HepG2 (cell line): Measurements from ENCODE around the gene TP73. TPM values are rescaled to one million over a fixed set of nuclear protein-coding genes. Genes with fewer than 3 reads are reported as not detected.
A peak's percentile ranks its signal among the peaks of the same experiment; 100 is the strongest.

ENCODE experiments used
- CREM ChIP-seq, 2 experiments: sonication (generic) in 1 of 2; formaldehyde crosslinking in 1 of 2; IDR thresholded peaks; 2 replicates each; pipeline versions ENCODE4 v1.4.0 to v1.6.1; 2016 to 2020; ENCODE audit warnings: antibody characterized with exemption in 1 of 2, mild to moderate bottlenecking in 1 of 2, missing genetic modification reagents in 1 of 2
- HMGA1 ChIP-seq: sonication (generic); formaldehyde crosslinking; conservative IDR thresholded peaks from 2 replicates; pipeline ENCODE4 v1.4.0; 2020; ENCODE audit warnings: missing genetic modification reagents
- MED13 ChIP-seq: sonication (generic); formaldehyde crosslinking; IDR thresholded peaks from 2 replicates; pipeline ENCODE4 v1.5.0; 2020; ENCODE audit warnings: missing genetic modification reagents
- MEIS1 ChIP-seq: sonication (generic); formaldehyde crosslinking; IDR thresholded peaks from 2 replicates; pipeline ENCODE4 v1.9.0; 2021; ENCODE audit warnings: mild to moderate bottlenecking, missing genetic modification reagents, moderate library complexity, borderline replicate concordance
- RCOR2 ChIP-seq: IDR thresholded peaks from 2 replicates; pipeline ENCODE4 v1.6.1; 2016; ENCODE audit warnings: missing biosample characterization, missing genetic modification reagents
- SIX4 ChIP-seq: sonication (generic); formaldehyde crosslinking; IDR thresholded peaks from 2 replicates; pipeline ENCODE4 v1.4.0; 2020; ENCODE audit warnings: missing genetic modification reagents
- SOX5 ChIP-seq: IDR thresholded peaks from 2 replicates; pipeline ENCODE4 v1.6.1; 2016; ENCODE audit warnings: borderline replicate concordance
- TBL1XR1 ChIP-seq: fragments of 150-350 bp; IDR thresholded peaks from 2 replicates; pipeline ENCODE4 v1.6.1; 2014; ENCODE audit warnings: borderline replicate concordance, low read length; ENCODE audit not compliant: partially characterized antibody
- TBX2 ChIP-seq: sonication (generic); formaldehyde crosslinking; IDR thresholded peaks from 2 replicates; pipeline ENCODE4 v1.5.0; 2020; ENCODE audit warnings: missing genetic modification reagents, mild to moderate bottlenecking, borderline replicate concordance
- XBP1 ChIP-seq: sonication (generic); formaldehyde crosslinking; IDR thresholded peaks from 2 replicates; pipeline ENCODE4 v1.5.0; 2020; ENCODE audit warnings: missing genetic modification reagents
- polyA plus RNA-seq, 8 experiments: library from polyadenylated mRNA; depleted of rRNA in 3 of 8; stranded (reverse) in 7 of 8; unstranded in 1 of 8; fragments of >200 nt; fragmentation: Illumina TruSeq in 4 of 8; extraction: Trizol in 4 of 8; gene quantifications; 2 replicates each; pipeline versions ENCODE4 v1.2.1 to v1.2.3, GENCODE V29; 2011 to 2016; ENCODE audit warnings: low read depth in 4 of 8, missing spikeins in 1 of 8, mixed read lengths in 1 of 8; ENCODE audit not compliant: insufficient read depth in 1 of 8
- total RNA-seq, 5 experiments: library from RNA; depleted of rRNA; stranded (reverse); fragments of >200 nt; fragmentation: Illumina TruSeq; extraction: Trizol; gene quantifications; 2 replicates each; pipeline ENCODE4 v1.2.3, GENCODE V29; 2016; ENCODE audit warnings: low read depth in 1 of 5
- TF ChIP-seq, protein P1 (sequence below): sonication (generic); formaldehyde crosslinking; IDR thresholded peaks from 2 replicates; pipeline ENCODE4 v1.5.1; 2020; ENCODE audit warnings: mild to moderate bottlenecking, missing genetic modification reagents, moderate library complexity
- TF ChIP-seq, protein P2 (sequence below): sonication (generic); formaldehyde crosslinking; IDR thresholded peaks from 2 replicates; pipeline ENCODE4 v1.5.1; 2020; ENCODE audit warnings: mild to moderate bottlenecking, missing genetic modification reagents, borderline replicate concordance
- TF ChIP-seq, protein P3 (sequence below): sonication (generic); formaldehyde crosslinking; IDR thresholded peaks from 2 replicates; pipeline ENCODE4 v1.5.0; 2020; ENCODE audit warnings: missing genetic modification reagents, mild to moderate bottlenecking, borderline replicate concordance
- TF ChIP-seq, protein P4 (sequence below): sonication (generic); formaldehyde crosslinking; conservative IDR thresholded peaks from 2 replicates; pipeline ENCODE4 v1.4.0; 2020; ENCODE audit warnings: missing genetic modification reagents
- TF ChIP-seq, protein P5 (sequence below): sonication (generic); formaldehyde crosslinking; IDR thresholded peaks from 2 replicates; pipeline ENCODE4 v1.9.0; 2022; ENCODE audit warnings: missing genetic modification reagents, mild to moderate bottlenecking, borderline replicate concordance

The TP73 gene
- total and polyA plus RNA-seq, 2 of the 13 experiments (the other 11 are each of a cell fraction or from before 2014, with no cell fraction given) = 0.49 to 1.1 TPM

DNA sequence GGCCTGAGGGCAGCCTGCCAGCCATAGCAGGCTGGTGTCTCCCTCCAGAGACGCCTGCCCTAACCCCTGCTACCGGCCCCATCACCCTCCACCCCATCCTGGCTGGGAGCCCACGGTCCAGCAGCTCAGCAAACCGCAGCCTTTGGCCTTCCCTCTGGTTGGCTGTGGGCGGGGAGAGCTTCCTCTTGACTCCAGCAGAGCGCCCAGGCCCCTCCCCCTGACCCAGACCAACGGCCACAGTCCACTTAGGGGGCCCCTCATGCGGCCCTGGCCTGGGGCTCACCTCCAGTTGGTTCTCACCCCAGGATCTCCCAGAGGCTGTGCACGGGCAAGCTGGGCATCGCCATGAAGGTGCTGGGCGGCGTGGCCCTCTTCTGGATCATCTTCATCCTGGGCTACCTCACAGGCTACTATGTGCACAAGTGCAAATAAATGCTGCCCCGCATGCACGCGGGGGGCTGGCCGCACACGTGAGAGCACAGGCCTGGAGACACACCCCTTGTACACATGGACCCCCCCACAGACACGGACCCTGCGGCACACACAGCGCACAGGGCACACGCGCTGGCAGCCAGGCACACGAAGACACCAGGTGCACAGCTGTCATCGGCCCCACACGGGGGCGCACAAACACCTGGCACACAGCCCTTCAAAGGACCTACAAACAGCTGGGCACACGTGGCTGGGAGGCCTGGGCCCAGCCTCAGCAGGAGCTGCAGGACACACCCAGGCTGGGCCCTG is 123.3 kb downstream of the TP73 start (continued):
- peak; percentile 51; the same call in 1 of the 2 replicates for TF ChIP-seq XBP1
- TF ChIP-seq RCOR2 = no peak
- no peak for TF ChIP-seq HMGA1 (CRISPR knock-in tag)
- TF ChIP-seq, protein P1, sequence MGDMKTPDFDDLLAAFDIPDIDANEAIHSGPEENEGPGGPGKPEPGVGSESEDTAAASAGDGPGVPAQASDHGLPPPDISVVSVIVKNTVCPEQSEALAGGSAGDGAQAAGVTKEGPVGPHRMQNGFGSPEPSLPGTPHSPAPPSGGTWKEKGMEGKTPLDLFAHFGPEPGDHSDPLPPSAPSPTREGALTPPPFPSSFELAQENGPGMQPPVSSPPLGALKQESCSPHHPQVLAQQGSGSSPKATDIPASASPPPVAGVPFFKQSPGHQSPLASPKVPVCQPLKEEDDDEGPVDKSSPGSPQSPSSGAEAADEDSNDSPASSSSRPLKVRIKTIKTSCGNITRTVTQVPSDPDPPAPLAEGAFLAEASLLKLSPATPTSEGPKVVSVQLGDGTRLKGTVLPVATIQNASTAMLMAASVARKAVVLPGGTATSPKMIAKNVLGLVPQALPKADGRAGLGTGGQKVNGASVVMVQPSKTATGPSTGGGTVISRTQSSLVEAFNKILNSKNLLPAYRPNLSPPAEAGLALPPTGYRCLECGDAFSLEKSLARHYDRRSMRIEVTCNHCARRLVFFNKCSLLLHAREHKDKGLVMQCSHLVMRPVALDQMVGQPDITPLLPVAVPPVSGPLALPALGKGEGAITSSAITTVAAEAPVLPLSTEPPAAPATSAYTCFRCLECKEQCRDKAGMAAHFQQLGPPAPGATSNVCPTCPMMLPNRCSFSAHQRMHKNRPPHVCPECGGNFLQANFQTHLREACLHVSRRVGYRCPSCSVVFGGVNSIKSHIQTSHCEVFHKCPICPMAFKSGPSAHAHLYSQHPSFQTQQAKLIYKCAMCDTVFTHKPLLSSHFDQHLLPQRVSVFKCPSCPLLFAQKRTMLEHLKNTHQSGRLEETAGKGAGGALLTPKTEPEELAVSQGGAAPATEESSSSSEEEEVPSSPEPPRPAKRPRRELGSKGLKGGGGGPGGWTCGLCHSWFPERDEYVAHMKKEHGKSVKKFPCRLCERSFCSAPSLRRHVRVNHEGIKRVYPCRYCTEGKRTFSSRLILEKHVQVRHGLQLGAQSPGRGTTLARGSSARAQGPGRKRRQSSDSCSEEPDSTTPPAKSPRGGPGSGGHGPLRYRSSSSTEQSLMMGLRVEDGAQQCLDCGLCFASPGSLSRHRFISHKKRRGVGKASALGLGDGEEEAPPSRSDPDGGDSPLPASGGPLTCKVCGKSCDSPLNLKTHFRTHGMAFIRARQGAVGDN (CRISPR knock-in tag) = peak; percentile 98
- TF ChIP-seq, protein P2, sequence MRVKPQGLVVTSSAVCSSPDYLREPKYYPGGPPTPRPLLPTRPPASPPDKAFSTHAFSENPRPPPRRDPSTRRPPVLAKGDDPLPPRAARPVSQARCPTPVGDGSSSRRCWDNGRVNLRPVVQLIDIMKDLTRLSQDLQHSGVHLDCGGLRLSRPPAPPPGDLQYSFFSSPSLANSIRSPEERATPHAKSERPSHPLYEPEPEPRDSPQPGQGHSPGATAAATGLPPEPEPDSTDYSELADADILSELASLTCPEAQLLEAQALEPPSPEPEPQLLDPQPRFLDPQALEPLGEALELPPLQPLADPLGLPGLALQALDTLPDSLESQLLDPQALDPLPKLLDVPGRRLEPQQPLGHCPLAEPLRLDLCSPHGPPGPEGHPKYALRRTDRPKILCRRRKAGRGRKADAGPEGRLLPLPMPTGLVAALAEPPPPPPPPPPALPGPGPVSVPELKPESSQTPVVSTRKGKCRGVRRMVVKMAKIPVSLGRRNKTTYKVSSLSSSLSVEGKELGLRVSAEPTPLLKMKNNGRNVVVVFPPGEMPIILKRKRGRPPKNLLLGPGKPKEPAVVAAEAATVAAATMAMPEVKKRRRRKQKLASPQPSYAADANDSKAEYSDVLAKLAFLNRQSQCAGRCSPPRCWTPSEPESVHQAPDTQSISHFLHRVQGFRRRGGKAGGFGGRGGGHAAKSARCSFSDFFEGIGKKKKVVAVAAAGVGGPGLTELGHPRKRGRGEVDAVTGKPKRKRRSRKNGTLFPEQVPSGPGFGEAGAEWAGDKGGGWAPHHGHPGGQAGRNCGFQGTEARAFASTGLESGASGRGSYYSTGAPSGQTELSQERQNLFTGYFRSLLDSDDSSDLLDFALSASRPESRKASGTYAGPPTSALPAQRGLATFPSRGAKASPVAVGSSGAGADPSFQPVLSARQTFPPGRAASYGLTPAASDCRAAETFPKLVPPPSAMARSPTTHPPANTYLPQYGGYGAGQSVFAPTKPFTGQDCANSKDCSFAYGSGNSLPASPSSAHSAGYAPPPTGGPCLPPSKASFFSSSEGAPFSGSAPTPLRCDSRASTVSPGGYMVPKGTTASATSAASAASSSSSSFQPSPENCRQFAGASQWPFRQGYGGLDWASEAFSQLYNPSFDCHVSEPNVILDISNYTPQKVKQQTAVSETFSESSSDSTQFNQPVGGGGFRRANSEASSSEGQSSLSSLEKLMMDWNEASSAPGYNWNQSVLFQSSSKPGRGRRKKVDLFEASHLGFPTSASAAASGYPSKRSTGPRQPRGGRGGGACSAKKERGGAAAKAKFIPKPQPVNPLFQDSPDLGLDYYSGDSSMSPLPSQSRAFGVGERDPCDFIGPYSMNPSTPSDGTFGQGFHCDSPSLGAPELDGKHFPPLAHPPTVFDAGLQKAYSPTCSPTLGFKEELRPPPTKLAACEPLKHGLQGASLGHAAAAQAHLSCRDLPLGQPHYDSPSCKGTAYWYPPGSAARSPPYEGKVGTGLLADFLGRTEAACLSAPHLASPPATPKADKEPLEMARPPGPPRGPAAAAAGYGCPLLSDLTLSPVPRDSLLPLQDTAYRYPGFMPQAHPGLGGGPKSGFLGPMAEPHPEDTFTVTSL (CRISPR knock-in tag) = peak; percentile 76; the same call in 1 of the 2 replicates
- TF ChIP-seq, protein P3, sequence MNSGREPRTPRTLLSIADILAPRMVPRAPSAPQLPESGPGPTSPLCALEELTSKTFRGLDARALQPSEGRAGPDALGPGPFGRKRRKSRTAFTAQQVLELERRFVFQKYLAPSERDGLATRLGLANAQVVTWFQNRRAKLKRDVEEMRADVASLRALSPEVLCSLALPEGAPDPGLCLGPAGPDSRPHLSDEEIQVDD (CRISPR knock-in tag) = peak; percentile 81; the same call in 1 of the 2 replicates
- TF ChIP-seq CREM (IDR thresholded peaks at IDR 0.05) = peak; percentile 17; the same call in 1 of the 2 replicates
- no peak for TF ChIP-seq CREM (CRISPR knock-in tag; IDR thresholded peaks at IDR 0.05)
- TF ChIP-seq TBL1XR1 = no peak
- peak; percentile 70 for TF ChIP-seq MEIS1 (CRISPR knock-in tag)
- TF ChIP-seq, protein P4, sequence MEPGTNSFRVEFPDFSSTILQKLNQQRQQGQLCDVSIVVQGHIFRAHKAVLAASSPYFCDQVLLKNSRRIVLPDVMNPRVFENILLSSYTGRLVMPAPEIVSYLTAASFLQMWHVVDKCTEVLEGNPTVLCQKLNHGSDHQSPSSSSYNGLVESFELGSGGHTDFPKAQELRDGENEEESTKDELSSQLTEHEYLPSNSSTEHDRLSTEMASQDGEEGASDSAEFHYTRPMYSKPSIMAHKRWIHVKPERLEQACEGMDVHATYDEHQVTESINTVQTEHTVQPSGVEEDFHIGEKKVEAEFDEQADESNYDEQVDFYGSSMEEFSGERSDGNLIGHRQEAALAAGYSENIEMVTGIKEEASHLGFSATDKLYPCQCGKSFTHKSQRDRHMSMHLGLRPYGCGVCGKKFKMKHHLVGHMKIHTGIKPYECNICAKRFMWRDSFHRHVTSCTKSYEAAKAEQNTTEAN (CRISPR knock-in tag) = peak; percentile 88
- no peak for TF ChIP-seq MED13 (CRISPR knock-in tag)
- peak; percentile 35 for TF ChIP-seq SOX5 (CRISPR knock-in tag)
- peak; percentile 79 for TF ChIP-seq TBX2 (CRISPR knock-in tag)
- TF ChIP-seq, protein P5, sequence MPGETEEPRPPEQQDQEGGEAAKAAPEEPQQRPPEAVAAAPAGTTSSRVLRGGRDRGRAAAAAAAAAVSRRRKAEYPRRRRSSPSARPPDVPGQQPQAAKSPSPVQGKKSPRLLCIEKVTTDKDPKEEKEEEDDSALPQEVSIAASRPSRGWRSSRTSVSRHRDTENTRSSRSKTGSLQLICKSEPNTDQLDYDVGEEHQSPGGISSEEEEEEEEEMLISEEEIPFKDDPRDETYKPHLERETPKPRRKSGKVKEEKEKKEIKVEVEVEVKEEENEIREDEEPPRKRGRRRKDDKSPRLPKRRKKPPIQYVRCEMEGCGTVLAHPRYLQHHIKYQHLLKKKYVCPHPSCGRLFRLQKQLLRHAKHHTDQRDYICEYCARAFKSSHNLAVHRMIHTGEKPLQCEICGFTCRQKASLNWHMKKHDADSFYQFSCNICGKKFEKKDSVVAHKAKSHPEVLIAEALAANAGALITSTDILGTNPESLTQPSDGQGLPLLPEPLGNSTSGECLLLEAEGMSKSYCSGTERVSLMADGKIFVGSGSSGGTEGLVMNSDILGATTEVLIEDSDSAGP (CRISPR knock-in tag) = peak; percentile 80
- TF ChIP-seq SIX4 (CRISPR knock-in tag) = no peak
